ENCODE results near the gene SFRP4.

GRCh38 chr7:37947941-37948210 is 31.3 kb upstream of the SFRP4 start:
- TF ChIP-seq POLR2A (IDR thresholded peaks at IDR 0.05; ENCODE audit: low read depth) (no peak), CTCF (IDR thresholded peaks at IDR 0.05) (no peak), EP300 (IDR thresholded peaks at IDR 0.05) (no peak)
